Daoy (cell line): ENCODE data around the gene SFT2D1. TPM values are rescaled to one million over a fixed set of nuclear protein-coding genes. Genes with fewer than 3 reads are reported as not detected.
"Not testable (repeated sequence)": the region's sequence is repeated elsewhere in the genome, so short reads cannot be mapped to it uniquely, and the experiment has no call there.

Experiments
- DNase-seq: peaks from one replicate; pipeline ENCODE4 v3.0.0-alpha.2; 2015; ENCODE audit warnings: low read depth
- total RNA-seq: library from RNA; depleted of rRNA; stranded (reverse); fragments of >200 nt; shearing (Covaris generic); gene quantifications from 2 replicates; pipeline ENCODE4 v1.2.3, GENCODE V29; 2014

The SFT2D1 gene
- total RNA-seq, 1 experiment from 2014 or later, result 47.1 TPM

DNA sequence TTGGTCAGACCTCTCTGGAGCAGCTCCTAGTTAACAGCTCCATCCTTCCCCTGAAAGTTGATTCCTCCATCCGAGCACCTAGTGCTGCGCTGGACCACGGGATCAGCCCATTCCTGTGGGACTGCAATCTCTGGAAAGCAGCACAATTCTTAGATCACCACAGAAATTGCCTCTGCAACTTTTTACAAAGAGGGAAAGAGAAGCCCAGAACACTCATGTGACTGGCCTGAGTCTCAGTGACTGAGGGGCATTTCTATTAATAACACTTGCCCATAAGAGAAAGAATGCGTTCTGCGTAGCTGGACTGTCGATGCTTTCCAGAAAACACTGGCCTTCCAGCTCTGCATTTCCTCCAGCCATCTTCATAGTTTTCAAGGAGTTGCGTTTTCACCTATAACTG is 22.1 kb upstream of the SFT2D1 start:
- DNase-seq, result no peak

DNA sequence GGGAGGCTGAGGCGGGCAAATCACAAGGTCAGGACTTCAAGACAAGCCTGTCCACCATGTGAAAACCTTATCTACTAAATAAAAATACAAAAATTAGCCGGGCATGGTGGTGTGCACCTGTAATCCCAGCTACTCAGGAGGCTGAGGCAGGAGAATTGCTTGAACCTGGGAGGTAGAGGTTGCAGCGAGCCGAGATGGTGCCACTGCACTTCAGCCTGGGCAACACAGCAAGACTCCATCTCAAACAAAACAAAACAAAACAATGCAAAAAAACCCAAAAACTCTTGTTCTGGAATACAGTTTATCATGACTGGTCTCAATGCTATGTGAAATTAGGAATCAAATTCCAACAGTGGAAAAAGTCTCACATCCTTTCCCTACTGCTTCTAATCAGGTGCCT is 20.1 kb upstream of the SFT2D1 start:
- not testable (repeated sequence) for DNase-seq

DNA sequence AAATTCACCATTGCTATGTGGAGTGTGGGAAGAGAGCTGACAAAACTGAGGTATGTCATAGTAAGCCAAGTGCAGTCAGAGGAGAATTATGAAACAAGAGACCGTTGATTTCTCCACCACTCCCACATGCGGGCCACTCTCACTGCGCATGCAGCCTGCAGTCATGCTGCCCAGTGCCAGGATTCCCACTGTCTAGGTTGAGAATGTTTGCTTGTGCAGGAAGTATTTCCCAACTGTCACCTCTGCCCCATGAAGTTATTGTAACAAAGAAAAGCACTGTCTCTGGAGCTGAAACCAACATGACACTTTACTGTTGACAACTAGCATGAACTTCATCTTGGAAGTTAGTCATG is 18.7 kb upstream of the SFT2D1 start:
- peak; percentile 28 for DNase-seq

DNA sequence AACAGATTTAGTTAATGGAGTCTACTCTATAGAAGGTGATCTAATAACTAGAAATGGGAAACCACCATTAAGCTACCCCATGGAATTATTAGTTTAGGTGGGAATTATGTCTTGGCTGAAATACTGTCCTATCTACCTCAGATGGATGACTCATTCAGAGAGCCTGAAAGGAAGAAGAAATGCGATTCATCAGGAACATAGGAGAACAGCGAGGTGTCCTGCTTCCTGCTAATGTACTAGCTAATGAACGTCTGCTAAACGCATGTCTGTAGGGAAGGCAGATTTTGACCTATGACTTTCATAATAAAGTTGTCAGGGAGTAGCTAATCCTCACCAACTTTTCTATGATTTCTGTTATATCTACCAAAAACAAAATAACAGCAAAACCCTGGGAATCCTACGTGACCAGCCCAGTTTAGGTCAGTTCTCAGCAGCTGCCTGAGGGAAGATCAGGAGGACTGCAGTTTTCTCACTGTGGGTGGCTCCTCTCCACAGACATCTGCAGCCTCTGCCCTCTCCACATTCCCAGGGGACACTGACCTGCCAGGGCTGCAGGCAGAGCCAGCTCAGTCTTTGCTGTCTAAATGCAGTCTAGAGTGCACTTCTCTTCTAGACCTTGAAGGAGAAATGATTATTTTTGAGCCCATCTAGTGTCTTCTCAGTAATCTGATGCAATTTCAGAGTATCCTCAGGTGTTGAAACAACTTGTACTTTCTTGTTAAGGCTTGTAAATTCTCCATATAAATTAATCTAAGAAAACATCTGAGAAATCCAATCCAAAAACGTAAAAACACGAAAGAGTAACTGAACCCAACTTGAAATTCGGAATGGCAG is 18.1 kb upstream of the SFT2D1 start:
- no peak for DNase-seq

DNA sequence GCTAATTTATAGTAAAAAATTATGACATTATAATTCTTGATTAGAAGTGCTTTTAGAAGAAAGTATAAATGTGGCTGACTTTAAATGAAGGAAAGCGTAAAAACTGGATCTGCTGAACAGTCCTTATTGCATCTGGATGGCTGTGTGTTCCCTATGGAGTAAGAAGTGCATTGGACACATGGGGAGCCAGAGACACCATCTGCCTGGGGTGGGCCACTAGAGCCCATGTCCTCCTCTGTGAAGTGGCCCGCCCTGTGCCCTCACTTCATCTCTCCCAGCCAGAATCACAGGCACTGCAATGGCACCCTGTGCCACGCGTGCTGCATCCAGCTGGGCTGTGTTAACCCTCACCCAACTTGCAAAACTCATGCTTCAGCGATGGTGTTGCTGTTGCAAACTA is 13.2 kb upstream of the SFT2D1 start:
- no peak for DNase-seq

DNA sequence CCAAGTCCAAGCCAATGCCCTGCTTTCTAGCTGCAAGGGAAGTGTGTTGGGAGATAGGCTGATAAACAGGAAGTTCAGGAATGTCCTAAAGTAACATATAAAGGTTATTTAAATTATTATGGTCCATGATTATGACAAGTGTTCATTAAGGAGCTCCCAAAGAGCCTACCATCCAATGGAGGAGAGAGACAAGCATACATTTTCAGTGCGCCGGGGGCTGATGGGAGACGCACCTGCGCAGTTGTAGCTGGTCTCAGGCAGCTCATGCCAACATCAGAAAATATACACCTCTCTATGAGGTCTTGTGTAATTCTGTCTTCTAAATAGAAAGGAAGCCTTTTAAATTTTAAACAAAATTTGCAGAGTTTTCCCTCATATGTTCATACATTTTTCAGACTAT is 12.6 kb upstream of the SFT2D1 start:
- no peak for DNase-seq

DNA sequence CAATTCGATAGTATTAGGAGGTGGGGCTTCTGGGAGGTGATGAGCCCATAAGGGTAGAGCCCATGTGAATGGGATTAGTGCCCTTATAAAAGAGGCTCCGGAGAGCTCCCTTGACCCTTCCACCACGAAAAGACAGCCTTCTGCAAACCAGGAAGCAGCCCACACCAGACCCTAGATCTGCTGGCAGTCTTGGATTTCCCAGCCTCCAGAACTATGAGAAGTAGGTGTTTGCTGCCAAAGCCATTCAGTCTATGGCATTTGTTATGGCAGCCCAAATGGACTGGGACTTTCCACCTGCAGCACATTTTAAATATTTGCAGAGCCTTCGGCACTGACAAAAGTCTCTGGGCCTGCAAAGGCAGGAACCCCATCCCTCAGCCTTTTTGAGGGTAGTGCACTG is 11.8 kb upstream of the SFT2D1 start:
- DNase-seq, result no peak

DNA sequence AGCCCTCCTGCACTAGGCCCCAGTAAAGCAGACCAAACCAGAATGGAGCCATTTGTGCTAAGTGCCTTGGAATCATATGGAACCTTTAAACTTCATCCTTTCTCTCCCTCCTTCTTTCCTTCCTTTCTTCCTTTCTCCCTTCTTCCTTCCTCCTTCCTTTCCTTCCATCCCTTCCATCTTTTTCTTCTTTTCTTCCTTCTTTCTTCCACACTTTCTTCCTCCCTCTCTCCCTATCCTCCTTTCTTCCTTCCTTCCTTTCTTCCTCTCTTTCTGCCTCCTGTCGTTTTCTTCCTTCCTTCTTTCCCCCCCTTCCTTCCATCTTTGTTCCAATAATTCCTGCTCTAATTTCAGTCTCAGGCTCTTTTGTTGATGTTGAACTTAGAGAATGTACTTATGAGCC is 11.2 kb upstream of the SFT2D1 start:
- no peak for DNase-seq

DNA sequence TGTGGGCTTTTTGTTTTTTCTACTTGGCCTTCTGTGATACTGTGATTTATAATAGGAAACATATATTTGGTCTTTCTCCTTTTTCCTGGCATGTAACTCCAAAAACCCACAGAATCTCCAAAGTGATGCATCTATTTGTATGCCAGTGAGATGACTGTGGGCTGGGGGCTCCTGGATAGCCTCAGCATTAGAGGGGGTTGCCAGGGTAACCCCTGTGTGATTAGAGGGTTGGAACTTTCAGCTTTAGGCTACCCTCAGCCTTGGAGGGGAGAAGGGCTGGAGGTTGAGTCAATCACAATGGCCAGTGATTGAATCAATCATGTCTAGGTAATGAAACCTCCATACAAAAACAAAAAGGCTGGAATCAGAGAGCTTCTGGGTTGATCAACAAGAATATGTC is 10.6 kb upstream of the SFT2D1 start:
- DNase-seq, result no peak

DNA sequence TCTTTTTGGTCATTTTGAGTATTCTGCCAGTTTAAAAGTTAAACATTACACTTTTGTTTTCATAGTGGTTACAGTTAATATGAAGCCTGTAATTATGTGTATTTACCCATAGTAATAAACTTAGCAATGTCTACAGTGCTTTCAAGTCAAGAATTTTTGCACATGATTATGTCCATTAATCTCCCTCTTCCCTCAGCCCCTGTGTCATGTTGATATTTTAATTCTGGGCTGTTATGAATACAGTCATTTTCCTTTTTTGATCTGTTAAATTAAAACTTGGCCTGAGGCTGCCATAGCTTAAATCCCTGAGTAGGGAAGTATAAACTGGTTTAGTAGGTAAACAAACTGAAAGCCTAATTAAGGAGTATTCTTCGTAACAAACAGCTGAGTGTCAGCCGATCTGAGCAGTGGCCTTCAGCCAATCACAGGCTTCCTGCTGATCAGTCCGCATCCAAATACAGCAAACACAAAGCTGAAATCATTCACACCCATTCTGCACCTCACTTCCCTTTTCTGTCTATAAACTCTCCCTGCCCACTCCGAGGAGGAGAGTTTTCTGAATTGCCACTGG is 9.5 kb upstream of the SFT2D1 start:
- DNase-seq, result no peak

DNA sequence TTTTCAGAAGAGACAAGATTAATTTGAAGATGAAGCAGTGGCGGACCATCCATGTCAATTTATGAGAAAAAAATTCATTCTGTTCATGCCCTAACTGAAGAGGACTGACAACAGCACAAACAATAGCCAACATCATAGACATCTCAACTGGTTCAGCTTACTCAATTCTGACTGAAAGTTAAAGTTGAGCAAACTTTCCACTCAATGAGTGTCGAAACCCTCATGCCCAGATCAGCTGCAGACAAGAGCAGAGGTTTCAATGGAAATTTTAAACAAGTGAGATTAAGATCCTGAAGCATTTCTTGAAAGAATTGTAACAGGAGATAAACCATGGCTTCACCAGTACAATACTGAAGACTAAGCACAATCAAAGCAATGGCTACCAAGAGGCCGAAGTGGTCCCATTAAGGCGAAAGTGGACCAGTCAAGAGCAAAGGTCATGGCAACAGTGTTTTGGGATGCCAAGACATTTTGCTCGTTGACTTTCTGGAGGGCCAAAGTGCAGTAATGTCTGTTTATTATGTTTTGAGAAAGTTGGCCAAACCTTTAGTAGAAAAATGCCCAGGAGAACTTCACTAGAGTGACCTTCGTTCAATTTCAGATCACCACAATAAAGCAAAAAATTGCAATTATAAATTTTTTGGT is 6.1 kb upstream of the SFT2D1 start:
- no peak for DNase-seq

DNA sequence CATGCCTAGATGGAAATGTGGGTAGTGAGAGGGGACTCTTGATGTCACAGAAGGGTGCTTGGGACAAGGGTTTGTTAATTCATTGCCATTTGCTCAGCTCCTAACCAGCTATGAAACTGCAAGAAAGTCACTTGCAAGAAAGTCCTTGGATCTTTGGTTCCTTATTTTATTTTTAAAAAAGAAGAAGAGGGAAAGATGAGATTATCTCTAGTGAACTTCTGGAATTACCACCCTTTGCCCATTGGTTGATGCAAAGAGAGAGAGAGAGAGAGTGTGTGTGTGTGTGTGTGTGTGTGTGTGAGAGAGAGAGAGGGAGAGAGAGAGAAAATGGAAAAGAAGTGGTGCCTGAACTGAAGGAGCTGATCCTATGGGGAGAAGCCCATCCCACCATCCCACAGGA is 4.6 kb upstream of the SFT2D1 start:
- DNase-seq, result no peak

DNA sequence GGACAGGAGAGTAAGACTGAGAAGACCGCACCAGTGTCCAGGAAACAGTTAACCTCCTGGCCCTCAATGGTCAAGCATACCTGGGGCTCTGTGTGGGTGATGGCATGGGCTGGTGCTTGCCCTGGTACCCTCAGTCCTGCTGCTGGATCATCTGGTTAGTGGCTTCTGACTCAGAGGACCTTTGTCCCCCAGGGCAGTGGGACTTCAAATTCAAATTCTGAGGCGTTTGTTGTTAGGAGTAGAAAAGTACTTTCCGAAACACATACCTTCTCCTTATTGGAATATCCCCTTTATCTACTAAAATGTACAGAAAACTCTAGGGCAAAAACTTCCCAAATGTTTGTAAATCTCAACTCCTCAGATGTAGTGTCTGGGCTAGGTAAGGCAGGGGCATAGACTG is 4.1 kb upstream of the SFT2D1 start:
- no peak for DNase-seq

DNA sequence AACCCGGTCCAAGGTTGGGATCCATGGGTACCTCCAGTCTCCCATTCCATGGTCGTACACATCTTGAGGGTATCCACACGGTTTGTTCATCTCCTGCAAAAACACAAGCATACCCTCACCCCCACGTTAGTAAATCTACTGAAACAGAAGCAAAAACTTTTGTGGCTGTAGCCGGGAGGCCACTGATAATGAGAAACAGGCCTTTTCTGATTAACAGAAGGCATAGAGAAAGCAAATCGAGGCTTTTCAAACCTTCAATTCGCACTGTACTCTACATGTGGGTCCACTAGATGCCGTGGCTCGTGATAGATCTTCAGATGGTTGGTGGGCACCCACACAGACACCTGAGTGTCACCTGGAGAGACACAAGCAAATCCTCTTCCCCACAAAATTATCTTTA is 3.3 kb upstream of the SFT2D1 start:
- DNase-seq, result not testable (repeated sequence)

DNA sequence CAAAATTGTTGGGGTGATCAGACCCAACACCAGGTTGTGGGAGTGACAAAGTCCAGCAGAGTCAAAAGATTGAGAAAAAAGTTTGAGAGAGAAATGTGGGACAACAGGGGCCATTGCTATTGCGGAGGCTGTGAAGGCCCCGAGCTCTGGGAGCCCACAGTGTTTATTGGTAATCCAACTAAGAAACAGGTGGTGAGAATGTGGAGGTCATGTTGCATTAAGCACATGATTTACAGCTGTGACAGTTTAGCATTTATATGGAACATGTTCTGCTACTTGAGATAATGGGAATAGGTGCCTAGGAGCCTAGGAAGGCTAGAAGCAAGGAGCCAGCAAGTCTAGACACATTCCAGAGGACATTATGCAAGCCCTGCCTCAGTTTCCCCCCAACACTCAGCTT is 2.6 kb upstream of the SFT2D1 start:
- not testable (repeated sequence) for DNase-seq

DNA sequence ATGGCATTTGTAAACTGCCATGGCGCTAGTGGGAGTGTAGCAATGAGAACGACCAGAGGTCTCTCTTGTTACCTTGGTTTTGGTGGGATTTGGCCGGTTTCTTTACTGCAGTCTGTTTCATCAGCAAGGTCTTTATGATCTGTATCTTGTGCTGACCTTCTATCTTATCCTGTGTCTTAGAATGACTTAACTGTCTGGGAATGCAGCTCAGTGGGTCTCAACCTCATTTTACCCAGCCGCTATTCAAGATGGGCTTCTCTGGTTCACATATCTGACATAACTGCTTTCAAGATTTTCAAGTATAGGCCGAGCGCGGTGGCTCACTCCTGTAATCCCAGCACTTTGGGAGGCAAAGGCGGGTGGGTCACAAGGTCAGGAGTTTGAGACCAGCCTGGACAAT is 1.9 kb upstream of the SFT2D1 start:
- DNase-seq, result no peak

DNA sequence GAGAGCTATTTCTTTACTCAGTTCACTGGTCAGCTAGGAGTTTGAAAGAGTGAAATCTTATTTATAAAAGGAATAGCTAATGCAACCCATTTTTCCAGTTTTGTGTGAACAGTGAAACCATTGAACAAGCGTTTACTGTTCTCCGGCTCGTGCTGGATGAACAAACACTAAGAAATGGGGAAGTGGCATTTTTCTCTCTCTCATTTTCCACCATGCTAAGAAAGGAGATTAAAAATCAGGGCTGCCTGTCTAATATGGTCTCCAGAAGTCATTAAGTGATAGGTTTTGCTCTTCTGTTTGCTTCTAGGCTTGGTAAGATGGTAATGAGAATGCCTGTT is 774 bp upstream of the SFT2D1 start:
- no peak for DNase-seq

DNA sequence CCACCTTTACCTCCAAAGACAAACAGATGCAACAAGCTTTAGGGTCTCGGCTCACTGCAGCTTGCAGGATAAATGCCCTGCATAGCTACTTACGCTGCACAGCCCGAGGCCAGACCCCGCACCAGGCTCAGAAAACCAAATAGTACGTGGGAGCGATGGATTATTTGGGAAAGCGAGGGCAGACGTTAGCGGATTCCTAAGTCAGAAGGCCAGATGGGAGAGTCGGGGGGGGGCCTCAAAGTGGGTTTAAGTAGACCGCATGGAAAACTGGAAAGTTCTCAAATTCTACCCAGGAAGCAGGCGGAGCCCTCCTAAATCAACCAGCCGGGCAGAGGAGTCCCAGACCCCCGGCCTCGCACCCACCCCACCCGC is 382 bp downstream of the SFT2D1 start:
- no peak for DNase-seq

DNA sequence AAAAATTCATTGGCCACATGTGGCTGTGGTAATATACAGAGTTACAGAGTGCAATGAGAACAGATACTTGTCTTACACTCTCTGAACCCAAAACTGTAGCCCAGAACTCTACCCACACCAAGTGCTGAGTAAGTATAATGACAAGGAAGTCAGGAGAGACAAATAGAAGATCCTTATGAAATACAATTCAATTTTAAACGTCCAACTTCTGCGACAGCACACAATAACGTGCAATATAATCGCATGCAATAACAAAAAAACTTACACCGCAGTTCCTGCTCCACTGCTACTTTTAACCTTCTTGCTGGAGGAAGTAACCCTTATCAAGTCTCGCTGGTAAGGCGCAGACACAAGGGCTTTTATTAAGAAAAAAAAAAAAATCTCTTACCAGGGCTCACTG is 881 bp downstream of the SFT2D1 start:
- no peak for DNase-seq

DNA sequence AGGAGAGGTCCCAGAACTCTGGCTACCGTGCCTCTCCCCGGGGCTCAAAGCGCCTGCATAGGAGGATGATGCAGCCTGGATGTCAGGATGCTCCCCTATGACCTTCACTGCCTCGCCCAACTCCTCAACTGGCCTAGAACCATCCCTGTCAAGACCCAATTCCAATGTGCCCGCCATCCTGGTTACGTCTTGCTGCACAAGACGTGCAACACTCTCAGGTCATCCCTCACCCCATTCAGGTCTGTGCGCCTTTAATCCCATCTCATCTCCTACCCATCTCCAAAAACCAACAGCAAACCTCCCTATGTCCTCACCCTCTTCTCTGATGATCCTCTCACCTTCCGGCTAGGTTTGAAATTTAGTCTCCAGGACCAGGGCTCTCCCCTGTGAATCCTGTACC is 3.5 kb downstream of the SFT2D1 start:
- no peak for DNase-seq

DNA sequence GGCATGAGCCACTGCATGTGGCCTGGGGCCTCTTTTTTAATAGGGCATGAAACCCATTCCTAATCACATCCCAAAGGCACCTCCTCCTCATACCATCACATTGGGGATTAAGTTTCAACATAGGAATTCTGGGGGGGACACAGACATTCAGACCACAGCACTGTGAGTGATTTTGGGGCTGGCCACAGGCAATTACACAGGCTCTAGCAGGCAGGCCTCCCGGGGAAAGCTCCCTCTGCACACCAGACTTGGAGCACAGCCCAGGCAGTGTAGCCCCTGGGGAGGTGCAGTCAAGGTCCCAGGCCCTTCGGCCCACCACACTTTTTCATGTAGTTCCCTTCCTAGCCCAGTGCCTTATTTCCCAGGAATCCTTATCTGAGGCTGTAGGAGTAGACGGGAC is 5.5 kb downstream of the SFT2D1 start:
- no peak for DNase-seq

DNA sequence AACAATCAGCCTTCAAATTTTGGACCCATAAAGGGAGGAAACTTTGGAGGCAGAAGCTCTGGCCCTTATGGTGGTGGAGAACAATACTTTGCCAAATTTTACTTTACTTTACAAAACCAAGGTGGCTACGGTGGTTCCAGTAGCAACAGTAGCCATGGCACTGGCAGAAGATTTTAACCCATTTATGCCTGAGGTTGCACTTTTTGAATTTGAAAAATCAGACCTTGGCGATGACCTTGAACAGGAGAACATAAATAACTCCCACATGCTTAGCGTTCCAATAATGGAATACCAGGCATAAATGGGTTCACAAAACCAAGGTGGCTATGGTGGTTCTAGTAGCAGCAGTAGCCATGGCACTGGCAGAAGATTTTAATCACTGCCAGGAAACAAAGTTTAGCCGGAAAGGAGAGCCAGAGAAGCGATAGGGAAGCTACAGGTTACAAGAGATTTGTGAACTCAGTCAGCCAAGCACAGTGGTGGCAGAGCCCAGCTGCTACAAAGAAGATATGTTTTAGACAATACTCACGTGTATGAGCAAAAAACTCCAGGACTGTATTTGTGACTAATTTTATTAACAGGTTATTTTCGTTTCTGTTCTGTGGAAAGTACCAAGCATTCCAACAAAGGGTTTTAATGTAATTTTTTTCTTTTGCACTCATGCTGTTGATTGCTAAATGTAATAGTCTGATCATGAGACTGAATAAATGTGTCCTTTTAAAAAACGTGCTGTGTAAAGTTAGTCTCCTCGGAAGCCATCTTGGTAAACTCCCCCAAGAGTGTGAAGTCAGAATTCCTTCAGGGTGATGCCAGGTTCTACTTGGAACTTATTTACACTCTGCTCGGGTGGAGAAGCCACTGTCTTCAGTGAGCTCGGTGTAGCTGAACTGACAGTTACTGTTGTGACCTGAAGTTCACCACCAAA is 6.7 kb downstream of the SFT2D1 start:
- no peak for DNase-seq

DNA sequence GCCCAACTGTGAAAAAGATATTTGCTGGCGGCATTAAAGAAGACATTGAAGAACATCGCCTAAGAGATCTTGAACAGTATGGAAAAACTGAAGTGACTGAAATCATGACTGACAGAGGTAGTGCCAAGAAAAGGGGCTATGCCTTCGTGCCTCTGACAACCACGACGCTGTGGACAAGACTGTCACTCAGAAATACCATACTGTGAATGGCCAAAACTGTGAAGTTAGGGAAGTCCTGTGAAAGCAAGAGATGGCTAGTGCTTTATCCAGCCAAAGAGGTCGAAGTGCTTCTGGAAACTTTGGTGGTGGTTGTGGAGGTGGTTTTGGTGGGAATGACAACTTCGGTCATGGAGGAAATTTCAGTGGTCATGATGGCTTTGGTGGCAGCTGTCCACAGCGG is 7.5 kb downstream of the SFT2D1 start:
- no peak for DNase-seq
